K562 (cell line): ENCODE results near the gene ANKS3. TPM values are rescaled to one million over a fixed set of nuclear protein-coding genes. Genes with fewer than 3 reads are reported as not detected.
A peak's percentile ranks its signal among the peaks of the same experiment; 100 is the strongest.

ENCODE experiments used
- BRF2 ChIP-seq: IDR thresholded peaks from 3 replicates; pipeline ENCODE4 v1.6.1; 2011; ENCODE audit warnings: borderline replicate concordance, mild to moderate bottlenecking; ENCODE audit not compliant: insufficient read length, insufficient read depth
- ETS1 ChIP-seq: conservative IDR thresholded peaks from 2 replicates; pipeline ENCODE4 v1.6.1; 2011; ENCODE audit warnings: low read depth, mild to moderate bottlenecking, low read length; ENCODE audit not compliant: control insufficient read depth
- HNRNPH1 ChIP-seq: fragments of 200-400 bp; formaldehyde crosslinking; optimal IDR thresholded peaks from 2 replicates; pipeline ENCODE3; 2017; ENCODE audit warnings: low read depth, mild to moderate bottlenecking, low read length, moderate library complexity
- MAZ ChIP-seq, 2 experiments: fragments of 450-650 bp in 1 of 2; sonication (generic) in 1 of 2; formaldehyde crosslinking; IDR thresholded peaks in 1 of 2; conservative IDR thresholded peaks in 1 of 2; 2 replicates each; pipeline versions ENCODE4 v1.4.0 to v1.5.0; 2020; ENCODE audit warnings: mild to moderate bottlenecking in 1 of 2, missing genetic modification reagents in 1 of 2
- NEUROD1 ChIP-seq: fragments of 150-350 bp; IDR thresholded peaks from 2 replicates; pipeline ENCODE4 v1.6.1; 2014; ENCODE audit warnings: borderline replicate concordance, low read length, low read depth; ENCODE audit not compliant: partially characterized antibody
- PHB ChIP-seq: fragments of 250-450 bp; sonication (Bioruptor Pico); IDR thresholded peaks from 2 replicates; pipeline ENCODE4 v1.5.0; 2021
- PHB2 ChIP-seq: fragments of 450-650 bp; IDR thresholded peaks from 2 replicates; pipeline ENCODE4 v1.6.1; 2017; ENCODE audit warnings: low read depth
- POLR2G ChIP-seq: fragments of 200-400 bp; formaldehyde crosslinking; IDR thresholded peaks from 2 replicates; pipeline ENCODE4 v1.6.1; 2017; ENCODE audit warnings: low read depth, mild to moderate bottlenecking, antibody characterized with exemption, low read length, moderate library complexity
- RB1 ChIP-seq: fragments of 450-650 bp; IDR thresholded peaks from 2 replicates; pipeline ENCODE4 v1.6.1; 2017; ENCODE audit warnings: low read depth, mild to moderate bottlenecking
- SMARCC2 ChIP-seq: fragments of 450-650 bp; IDR thresholded peaks from 2 replicates; pipeline ENCODE4 v1.6.1; 2017; ENCODE audit warnings: antibody characterized with exemption, moderate library complexity, mild to moderate bottlenecking, low read depth
- TAF1 ChIP-seq: IDR thresholded peaks from 2 replicates; pipeline ENCODE4 v1.6.1; 2011; ENCODE audit warnings: mild to moderate bottlenecking, low read length, moderate library complexity; ENCODE audit not compliant: insufficient read depth, control insufficient read depth, severe bottlenecking; ENCODE audit errors: extremely low read depth
- TCF7 ChIP-seq: sonication (generic); IDR thresholded peaks from 2 replicates; pipeline ENCODE4 v1.6.1; 2016; ENCODE audit warnings: antibody characterized with exemption, borderline replicate concordance
- THAP12 ChIP-seq: fragments of 250-450 bp; sonication (Bioruptor Pico); IDR thresholded peaks from 2 replicates; pipeline ENCODE4 v1.9.0; 2021; ENCODE audit warnings: mild to moderate bottlenecking, inconsistent platforms
- TSC22D4 ChIP-seq: fragments of 450-650 bp; IDR thresholded peaks from 2 replicates; pipeline ENCODE4 v1.6.1; 2016; ENCODE audit warnings: missing genetic modification characterization, missing biosample characterization, control low read depth
- U2AF2 ChIP-seq: fragments of 200-400 bp; formaldehyde crosslinking; optimal IDR thresholded peaks from 2 replicates; pipeline ENCODE3; 2017; ENCODE audit warnings: low read depth, mild to moderate bottlenecking, low read length
- ZBTB9 ChIP-seq: fragments of 450-650 bp; formaldehyde crosslinking; IDR thresholded peaks from 2 replicates; pipeline ENCODE4 v1.4.0; 2020; ENCODE audit warnings: mild to moderate bottlenecking, moderate library complexity
- ZNF165 ChIP-seq: fragments of 250-450 bp; sonication (Bioruptor Pico); IDR thresholded peaks from 2 replicates; pipeline ENCODE4 v1.4.0; 2020; ENCODE audit warnings: borderline replicate concordance
- ZNF263 ChIP-seq: sonication (generic); formaldehyde crosslinking; IDR thresholded peaks from 2 replicates; pipeline ENCODE4 v1.8.0; 2022; ENCODE audit warnings: mild to moderate bottlenecking, missing genetic modification reagents, borderline replicate concordance
- ZNF511 ChIP-seq: sonication (generic); formaldehyde crosslinking; IDR thresholded peaks from 2 replicates; pipeline ENCODE4 v1.8.0; 2022; ENCODE audit warnings: mild to moderate bottlenecking, missing genetic modification reagents
- polyA plus RNA-seq, 8 experiments: library from polyadenylated mRNA; depleted of rRNA in 4 of 8; stranded (reverse) in 5 of 8; unstranded in 3 of 8; fragments of >200 nt; fragmentation: Nextera tagmentation in 2 of 8; fragmentation: Illumina TruSeq in 1 of 8; extraction: Ambion mirVana in 2 of 8; extraction: Trizol in 1 of 8; gene quantifications; 2 replicates each; pipeline versions ENCODE4 v1.2.1 to v1.2.3, GENCODE V29; 2011 to 2014; ENCODE audit warnings: inconsistent platforms in 1 of 8, missing spikeins in 1 of 8
- total RNA-seq, 7 experiments: library from RNA; depleted of rRNA in 6 of 7; stranded (reverse); fragments of >200 nt in 6 of 7; fragmentation: Illumina TruSeq in 2 of 7; extraction: Trizol in 2 of 7; gene quantifications; 2 replicates each; pipeline versions ENCODE4 v1.2.1 to v1.2.3, GENCODE V29; 2011 to 2021; ENCODE audit warnings: low replicate concordance in 1 of 7

The ANKS3 gene
- total and polyA plus RNA-seq, 9 of the 15 experiments (the other 6 are each of a cell fraction or from before 2014, with no cell fraction given) = 0.43 to 25.7 (median 14.8) TPM

- TF ChIP-seq ZBTB9 (0 out of 2 replicates have a peak, but pooled peaks have one; percentile 61), POLR2G (peak; percentile 92), PHB (no peak), TCF7 (no peak), THAP12 (CRISPR knock-in tag) (peak; percentile 17; the same call in 1 of the 2 replicates), SMARCC2 (no peak), ZNF263 (CRISPR knock-in tag) (no peak), ZNF511 (CRISPR knock-in tag) (peak; percentile 10; the same call in 1 of the 2 replicates), ETS1 (no peak), PHB2 (no peak), TAF1 (peak; percentile 20), BRF2 (no peak), TSC22D4 (no peak), HNRNPH1 (no peak), RB1 (peak; percentile 82), NEUROD1 (peak; percentile 29), MAZ (CRISPR knock-in tag; conservative IDR thresholded peaks at IDR 0.05 in 1 of 2, IDR thresholded peaks at IDR 0.05 in 1 of 2) (0 out of 4 replicates have a peak, but pooled peaks of 1 of the 2 experiments have one; percentile 9), ZNF165 (CRISPR knock-in tag) (no peak), U2AF2 (no peak)
Measured at GRCh38 chr16:4693296-4693955, 40.6 kb downstream of the ANKS3 start, which contains the start of gene NUDT16L1 (continued).
